ACC112 (cell line): Measurements from ENCODE around the gene C22orf15.

Source experiments
- H2AFZ ChIP-seq: fragments of 200-600 bp; sonication (generic); one replicate; pipeline ENCODE4 v1.6.0; 2017; ENCODE audit warnings: antibody characterized with exemption, low read length; ENCODE audit not compliant: unreplicated experiment
- H3K27ac ChIP-seq: fragments of 200-600 bp; sonication (generic); 2 replicates; pipeline ENCODE4 v1.5.1; 2014; ENCODE audit warnings: low read depth, mild to moderate bottlenecking, antibody characterized with exemption, low read length, moderate library complexity
- H3K27me3 ChIP-seq: fragments of 200-600 bp; sonication (generic); 2 replicates; pipeline ENCODE4 v1.6.1; 2014; ENCODE audit warnings: mild to moderate bottlenecking, antibody characterized with exemption, low read length, moderate library complexity, mixed read lengths; ENCODE audit not compliant: insufficient read depth
- H3K36me3 ChIP-seq: fragments of 200-600 bp; sonication (generic); 2 replicates; pipeline ENCODE4 v1.6.1; 2016; ENCODE audit warnings: mild to moderate bottlenecking, antibody characterized with exemption, low read length, moderate library complexity, mixed read lengths; ENCODE audit not compliant: insufficient read depth
- H3K4me1 ChIP-seq: fragments of 200-600 bp; sonication (generic); one replicate; pipeline ENCODE4 v1.6.1; 2016; ENCODE audit warnings: low read length, mixed read lengths; ENCODE audit not compliant: insufficient read depth, unreplicated experiment, control insufficient read depth
- H3K4me3 ChIP-seq: fragments of 200-600 bp; sonication (generic); 2 replicates; pipeline ENCODE4 v1.5.1; 2014; ENCODE audit warnings: mild to moderate bottlenecking, low read depth, low read length
- H3K79me2 ChIP-seq: fragments of 200-600 bp; sonication (generic); one replicate; pipeline ENCODE4 v1.6.0; 2016; ENCODE audit warnings: low read length; ENCODE audit not compliant: control insufficient read depth, unreplicated experiment, insufficient read depth

The C22orf15 gene

DNA sequence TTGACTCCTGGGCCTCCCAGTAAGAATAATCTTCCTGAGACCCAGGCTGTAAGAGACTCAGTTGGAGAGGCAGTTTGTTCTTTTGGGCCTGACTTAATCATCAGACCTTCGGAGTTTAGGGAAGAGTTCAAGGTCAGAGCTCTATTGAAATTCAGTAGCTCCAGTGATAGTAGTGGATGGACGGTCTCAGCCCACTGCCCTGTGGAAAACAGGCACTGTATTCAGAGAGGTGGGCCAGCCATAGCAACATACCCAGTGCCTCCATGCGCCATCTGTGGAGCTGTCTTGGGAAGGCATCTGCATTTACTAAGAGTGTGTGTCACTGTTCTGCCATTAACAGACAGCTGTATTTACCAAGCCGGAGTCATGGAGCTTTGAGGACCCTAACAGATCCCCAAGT, 26.8 kb downstream of the C22orf15 start:
- Histone ChIP-seq H3K27me3 (no peaks in the 10 kb centered on the region), H3K4me1 (peaks cover 8% of the 10 kb centered on the region), H3K4me3 (no peak overlapping the region), H3K27ac (no peak overlapping the region), H3K79me2 (peaks cover 44% of the 10 kb centered on the region), H3K36me3 (no peaks in the 10 kb centered on the region), H2AFZ (no peak overlapping the region)

DNA sequence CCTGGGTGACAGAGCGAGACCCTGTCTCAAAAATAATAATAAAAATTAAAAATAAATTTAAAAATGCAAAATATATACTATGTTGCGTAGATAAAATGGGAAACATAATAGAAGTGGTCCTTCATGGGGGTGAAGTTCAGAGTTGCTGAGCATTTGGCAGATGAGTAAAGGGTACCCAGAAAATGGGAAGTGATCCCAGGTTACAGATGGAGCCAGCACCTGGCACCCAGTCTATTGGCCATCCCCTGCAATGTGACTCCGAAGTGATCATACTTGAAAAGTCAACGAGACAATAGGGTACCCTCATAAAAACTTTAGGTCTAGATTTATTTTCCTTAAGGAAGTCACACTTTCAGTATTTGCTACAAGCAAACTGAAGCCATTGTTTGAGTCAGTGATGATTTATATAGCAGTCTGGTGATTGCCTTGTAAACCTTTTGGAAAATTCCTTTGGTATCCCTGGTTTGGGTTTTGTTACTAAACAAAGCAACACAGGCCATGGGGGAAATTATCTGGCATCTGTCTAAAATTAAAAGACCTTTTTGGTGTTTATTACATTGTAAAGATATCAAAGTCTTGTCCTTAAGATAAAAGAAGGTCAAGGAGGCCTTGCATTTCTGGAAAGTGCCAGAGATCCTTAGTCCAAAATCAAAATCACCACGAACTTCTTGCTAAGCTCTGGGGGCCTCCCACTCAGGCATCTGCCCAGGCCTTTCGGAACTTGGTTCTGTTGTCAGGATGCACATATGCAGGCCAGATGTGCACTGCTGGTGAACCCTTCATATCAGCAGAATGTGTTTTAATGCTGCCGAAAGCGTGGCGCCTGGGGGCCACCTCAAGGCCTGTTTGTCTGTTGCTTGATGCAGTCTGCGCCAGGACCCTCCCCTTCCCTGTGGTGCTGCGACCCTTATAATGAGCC, 28.3 kb downstream of the C22orf15 start:
- no peaks in the 10 kb centered on the region for H3K36me3 ChIP-seq
- H2AFZ ChIP-seq, result no peak overlapping the region
- H3K4me3 ChIP-seq, result no peak overlapping the region
- H3K27ac ChIP-seq, result no peak overlapping the region
- H3K27me3 ChIP-seq, result no peaks in the 10 kb centered on the region
- peaks cover 8% of the 10 kb centered on the region for H3K4me1 ChIP-seq
- H3K79me2 ChIP-seq, result peaks cover 44% of the 10 kb centered on the region

DNA sequence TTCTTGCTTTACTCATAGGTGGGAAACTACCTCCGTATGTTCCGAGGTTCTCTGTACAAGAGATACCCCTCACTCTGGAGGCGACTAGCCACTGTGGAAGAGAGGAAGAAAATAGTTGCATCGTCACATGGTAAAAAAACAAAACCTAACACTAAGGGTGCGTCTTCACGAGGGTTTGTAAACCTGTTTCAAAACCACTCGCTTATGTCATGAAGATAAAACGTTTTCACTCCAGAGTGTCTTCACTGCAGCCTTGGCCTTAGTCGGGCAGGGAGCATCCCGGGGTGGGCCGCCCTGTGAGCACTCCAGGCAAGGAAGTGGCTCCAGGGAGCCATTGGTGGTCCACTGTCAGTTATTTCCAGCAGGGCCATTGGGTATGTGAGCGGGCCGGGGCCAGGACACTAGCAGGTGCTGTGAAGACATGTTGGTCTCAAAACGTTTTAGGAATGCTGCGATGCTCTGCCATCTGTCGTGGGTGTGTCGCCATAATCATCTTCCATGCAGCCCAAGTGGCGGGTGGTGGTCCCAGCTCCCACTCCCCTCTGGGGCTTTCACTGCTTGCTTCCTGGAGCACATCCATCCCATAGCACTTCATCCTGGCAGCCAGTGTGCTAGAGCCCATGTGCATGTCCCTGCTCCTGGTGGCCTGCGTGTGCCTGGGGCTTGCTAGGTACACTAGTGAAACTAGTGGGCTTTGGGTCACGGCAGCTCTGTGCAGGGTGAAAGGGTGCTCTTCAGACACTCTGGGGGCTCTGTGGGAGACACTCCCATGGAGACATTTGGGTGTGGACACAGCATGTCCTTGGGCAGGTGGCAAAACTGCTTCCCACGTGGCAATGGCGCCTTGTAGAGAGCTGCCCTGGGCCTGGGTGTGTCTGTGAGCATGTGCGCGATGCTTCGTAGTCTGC, 29.2 kb downstream of the C22orf15 start:
- H3K27me3 ChIP-seq, result no peaks in the 10 kb centered on the region
- no peak overlapping the region for H2AFZ ChIP-seq
- H3K27ac ChIP-seq, result no peak overlapping the region
- no peaks in the 10 kb centered on the region for H3K36me3 ChIP-seq
- peaks cover 44% of the 10 kb centered on the region for H3K79me2 ChIP-seq
- H3K4me3 ChIP-seq, result no peak overlapping the region
- peaks cover 4% of the 10 kb centered on the region for H3K4me1 ChIP-seq

DNA sequence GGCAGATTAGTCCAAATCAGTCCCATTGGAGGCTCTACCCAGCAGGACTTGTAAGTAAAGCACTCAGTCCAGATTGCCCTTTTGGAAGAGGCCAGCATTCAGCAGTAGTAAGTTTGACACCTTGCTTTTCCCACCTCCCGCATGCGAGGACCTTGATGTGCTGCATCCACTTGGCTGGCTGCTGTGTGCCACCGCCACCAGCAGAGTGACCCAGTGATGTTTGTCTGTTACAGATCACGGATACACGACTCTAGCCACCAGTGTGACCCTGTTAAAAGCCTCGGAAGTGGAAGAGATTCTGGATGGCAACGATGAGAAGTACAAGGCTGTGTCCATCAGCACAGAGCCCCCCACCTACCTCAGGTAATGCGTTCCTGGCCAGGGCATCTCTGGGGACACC, 30.5 kb downstream of the C22orf15 start:
- no peak overlapping the region for H3K4me3 ChIP-seq
- no peaks in the 10 kb centered on the region for H3K4me1 ChIP-seq
- no peaks in the 10 kb centered on the region for H3K27me3 ChIP-seq
- H3K79me2 ChIP-seq, result peaks cover 35% of the 10 kb centered on the region
- no peak overlapping the region for H2AFZ ChIP-seq
- H3K36me3 ChIP-seq, result no peaks in the 10 kb centered on the region
- H3K27ac ChIP-seq, result no peak overlapping the region

DNA sequence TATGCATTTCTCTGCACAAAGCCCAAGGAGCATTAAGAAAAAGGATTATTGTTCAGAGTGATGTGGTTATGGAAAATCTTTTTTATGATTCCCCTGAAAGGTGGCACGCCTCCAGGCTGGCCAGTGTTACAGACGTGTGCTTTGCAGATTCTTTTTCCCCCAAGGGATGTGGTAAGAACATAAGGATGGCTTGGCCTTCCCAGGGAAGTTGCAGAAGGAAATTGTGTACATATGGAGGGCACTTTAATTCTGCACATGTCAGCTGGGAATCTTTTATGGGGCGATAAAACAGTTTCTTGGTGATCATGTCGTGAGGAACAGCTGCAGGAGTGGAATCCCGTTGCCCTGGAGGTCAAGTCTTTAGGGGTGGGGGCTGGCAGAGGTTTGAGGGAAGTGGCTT, 33.7 kb downstream of the C22orf15 start:
- no peaks in the 10 kb centered on the region for H3K27me3 ChIP-seq
- no peak overlapping the region for H2AFZ ChIP-seq
- no peaks in the 10 kb centered on the region for H3K4me1 ChIP-seq
- no peak overlapping the region for H3K4me3 ChIP-seq
- peaks cover 8% of the 10 kb centered on the region for H3K79me2 ChIP-seq
- no peaks in the 10 kb centered on the region for H3K36me3 ChIP-seq
- H3K27ac ChIP-seq, result no peak overlapping the region

DNA sequence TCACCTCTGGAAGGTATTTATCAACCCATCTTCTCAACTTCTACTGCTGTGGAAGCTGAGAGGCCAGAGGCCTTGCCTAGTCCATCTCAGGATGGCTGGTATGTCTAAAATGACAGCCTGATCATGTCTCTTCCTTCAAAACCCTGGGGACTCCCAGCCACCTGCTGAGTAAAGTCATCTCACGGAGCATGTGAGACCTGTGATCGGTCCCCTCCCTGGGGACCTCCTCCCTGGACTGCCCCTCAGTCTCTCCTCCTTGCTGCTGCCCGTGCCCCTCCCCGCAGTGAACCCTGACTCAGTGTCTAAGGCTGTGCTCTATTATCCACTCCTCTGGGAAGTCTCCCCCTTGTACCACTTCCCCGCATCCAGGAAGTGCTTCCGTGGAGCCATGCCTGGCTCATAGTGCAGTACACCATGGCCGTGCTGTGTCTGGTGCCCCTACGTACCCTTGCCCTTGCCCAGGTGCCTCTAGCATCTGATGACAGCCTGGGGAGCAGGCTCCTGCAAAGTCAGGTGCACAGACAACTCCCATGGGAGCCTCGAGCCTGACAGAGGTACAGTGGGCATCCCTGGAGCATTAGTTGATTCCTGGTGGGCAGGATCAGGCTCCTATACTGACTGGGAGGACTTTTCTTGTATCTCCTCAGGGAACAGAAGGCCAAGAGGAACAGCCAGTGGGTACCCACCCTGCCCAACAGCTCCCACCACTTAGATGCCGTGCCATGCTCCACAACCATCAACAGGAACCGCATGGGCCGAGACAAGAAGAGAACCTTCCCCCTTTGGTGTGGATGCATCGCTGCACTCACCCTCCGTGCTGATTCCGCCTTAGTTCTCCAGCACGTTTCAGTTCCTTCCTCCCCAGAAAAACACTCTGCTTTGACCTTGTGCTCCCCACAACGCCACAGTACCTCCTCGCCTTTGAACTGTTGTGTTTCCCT, 37.8 kb downstream of the C22orf15 start:
- H3K4me1 ChIP-seq, result no peaks in the 10 kb centered on the region
- no peak overlapping the region for H3K4me3 ChIP-seq

DNA sequence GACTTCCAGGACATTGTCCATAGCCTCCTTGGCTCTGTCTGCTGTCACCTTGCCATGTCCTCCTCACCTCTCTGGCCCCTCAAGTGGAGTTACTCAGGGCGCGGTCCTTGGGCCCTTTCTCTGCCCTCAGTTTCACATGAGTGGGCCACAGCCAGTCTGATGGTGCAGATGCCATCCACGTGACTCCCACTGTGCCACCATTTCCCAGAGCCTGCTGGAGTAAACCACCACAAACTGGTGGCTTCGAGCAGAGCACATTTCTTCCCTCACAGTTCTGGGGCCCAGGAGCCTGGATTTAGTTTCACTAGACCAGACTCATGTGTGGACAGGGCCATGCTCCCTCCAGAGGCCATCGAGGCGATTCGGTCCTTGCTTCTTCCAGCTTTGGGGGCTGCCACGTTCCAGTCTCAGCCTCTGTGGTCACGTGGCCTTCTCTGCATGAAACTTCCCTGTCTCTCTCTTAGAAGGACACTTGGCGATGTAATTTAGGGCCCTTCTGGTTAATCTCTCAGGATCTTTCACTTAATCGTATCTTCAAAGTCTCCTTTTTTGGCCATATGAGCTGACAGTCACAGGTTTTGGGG, 38.5 kb downstream of the C22orf15 start:
- Histone ChIP-seq H3K36me3 (no peaks in the 10 kb centered on the region), H3K4me3 (no peak overlapping the region)

More for the DNA sequence above, 37.8 kb downstream of the C22orf15 start:
- Histone ChIP-seq H3K36me3 (no peaks in the 10 kb centered on the region), H3K27ac (no peak overlapping the region), H2AFZ (no peak overlapping the region), H3K79me2 (no peaks in the 10 kb centered on the region), H3K27me3 (no peaks in the 10 kb centered on the region)

DNA sequence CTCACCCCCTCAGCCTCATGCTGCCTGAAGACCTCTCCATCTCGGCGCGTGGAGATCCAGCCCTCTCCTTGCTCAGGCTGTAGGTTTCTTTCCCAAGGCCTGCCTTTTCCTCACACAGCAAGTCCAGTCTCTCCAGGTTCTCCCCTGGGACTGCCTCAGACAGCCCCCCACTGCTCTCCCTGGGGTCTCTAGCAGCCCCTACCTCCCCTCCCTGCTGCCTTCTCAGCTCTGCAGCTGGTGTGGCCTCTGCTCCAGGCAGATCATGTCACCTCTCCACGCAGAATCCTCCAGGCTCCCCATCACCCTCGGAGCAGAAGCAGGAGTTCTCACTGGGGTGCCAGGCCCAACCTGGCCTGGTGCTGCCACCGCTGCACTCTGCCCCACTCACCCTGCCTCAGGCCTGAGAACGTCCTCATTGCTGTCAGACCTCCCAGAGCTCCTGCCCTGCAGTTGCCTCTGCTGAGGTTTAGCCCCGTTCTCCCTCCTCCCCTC, 39.1 kb downstream of the C22orf15 start:
- no peaks in the 10 kb centered on the region for H3K79me2 ChIP-seq
- no peak overlapping the region for H2AFZ ChIP-seq
- H3K27ac ChIP-seq, result no peak overlapping the region
- no peaks in the 10 kb centered on the region for H3K27me3 ChIP-seq
- no peaks in the 10 kb centered on the region for H3K36me3 ChIP-seq
- H3K4me3 ChIP-seq, result no peak overlapping the region
- no peaks in the 10 kb centered on the region for H3K4me1 ChIP-seq

More for the DNA sequence above, 38.5 kb downstream of the C22orf15 start:
- Histone ChIP-seq H3K27ac (no peak overlapping the region), H3K79me2 (no peaks in the 10 kb centered on the region), H3K4me1 (no peaks in the 10 kb centered on the region), H2AFZ (no peak overlapping the region), H3K27me3 (no peaks in the 10 kb centered on the region)

DNA sequence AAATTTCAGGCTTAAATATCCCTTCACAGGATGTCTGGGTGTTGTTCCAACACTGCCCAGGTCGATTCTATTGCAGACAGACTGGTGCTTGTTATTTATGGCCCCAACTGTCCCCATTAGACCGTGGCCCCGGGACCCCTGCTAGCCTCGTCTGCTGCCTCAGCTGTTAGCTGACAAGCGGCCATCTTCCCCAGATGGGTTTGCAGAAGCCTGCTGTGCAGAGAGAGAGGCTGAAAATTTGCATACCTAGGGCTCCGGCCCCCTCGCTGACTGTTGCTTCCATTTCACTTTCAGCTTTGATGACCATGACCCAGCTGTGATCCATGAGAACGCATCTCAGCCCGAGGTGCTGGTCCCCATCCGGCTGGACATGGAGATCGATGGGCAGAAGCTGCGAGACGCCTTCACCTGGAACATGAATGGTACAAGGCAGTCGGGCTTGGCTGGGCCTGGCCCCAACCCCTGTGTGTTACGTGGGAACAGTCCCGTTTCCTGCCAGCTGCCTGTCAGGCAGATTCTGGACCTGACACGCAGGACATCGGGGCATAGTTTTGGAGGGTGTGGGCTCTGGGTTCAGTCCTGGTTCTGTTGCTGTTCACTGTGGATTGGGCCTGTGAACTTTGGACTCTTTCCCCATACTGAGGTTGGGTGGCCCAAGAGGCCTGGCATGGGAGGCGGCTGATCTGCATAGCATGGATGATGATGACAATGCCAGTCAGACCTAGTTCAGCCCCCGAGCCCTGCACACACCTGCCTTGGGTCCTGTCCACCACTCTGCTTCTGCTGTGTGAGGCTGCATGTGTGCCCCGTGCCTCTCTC, 40.4 kb downstream of the C22orf15 start:
- Histone ChIP-seq H3K27ac (no peak overlapping the region), H3K4me3 (no peak overlapping the region), H3K36me3 (no peaks in the 10 kb centered on the region)

More for the DNA sequence above, 40.4 kb downstream of the C22orf15 start:
- Histone ChIP-seq H2AFZ (no peak overlapping the region), H3K79me2 (no peaks in the 10 kb centered on the region), H3K27me3 (no peaks in the 10 kb centered on the region), H3K4me1 (no peaks in the 10 kb centered on the region)
